ENCODE results near the gene ITGB1BP1. TPM values are rescaled to one million over a fixed set of nuclear protein-coding genes. Genes with fewer than 3 reads are reported as not detected.

ITGB1BP1 gene
- total and polyA plus RNA-seq, 9 of the 15 experiments (the other 6 are each of a cell fraction or from before 2014, with no cell fraction given) = 37.8 to 95.3 (median 50.4) TPM

DNA sequence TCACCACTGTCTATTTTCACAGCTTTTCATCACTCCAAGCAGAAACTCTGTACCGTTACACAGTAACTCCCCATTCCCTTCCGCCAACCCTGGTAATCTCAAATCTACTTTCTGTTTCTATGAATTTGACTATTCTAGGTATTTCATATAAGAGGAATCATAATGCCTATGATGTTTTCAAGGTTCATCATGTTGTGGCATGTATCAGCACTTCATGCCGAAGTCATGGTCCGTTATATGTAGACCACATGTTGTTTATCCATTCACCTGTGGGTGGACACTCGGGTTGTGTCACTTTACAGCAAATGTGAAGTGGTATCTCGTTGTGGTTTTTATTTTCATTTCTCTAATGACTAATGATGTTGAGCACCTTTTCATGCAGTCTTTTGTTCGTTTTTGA is 21.8 kb upstream of the ITGB1BP1 start (continued):
- TF ChIP-seq, protein P1, sequence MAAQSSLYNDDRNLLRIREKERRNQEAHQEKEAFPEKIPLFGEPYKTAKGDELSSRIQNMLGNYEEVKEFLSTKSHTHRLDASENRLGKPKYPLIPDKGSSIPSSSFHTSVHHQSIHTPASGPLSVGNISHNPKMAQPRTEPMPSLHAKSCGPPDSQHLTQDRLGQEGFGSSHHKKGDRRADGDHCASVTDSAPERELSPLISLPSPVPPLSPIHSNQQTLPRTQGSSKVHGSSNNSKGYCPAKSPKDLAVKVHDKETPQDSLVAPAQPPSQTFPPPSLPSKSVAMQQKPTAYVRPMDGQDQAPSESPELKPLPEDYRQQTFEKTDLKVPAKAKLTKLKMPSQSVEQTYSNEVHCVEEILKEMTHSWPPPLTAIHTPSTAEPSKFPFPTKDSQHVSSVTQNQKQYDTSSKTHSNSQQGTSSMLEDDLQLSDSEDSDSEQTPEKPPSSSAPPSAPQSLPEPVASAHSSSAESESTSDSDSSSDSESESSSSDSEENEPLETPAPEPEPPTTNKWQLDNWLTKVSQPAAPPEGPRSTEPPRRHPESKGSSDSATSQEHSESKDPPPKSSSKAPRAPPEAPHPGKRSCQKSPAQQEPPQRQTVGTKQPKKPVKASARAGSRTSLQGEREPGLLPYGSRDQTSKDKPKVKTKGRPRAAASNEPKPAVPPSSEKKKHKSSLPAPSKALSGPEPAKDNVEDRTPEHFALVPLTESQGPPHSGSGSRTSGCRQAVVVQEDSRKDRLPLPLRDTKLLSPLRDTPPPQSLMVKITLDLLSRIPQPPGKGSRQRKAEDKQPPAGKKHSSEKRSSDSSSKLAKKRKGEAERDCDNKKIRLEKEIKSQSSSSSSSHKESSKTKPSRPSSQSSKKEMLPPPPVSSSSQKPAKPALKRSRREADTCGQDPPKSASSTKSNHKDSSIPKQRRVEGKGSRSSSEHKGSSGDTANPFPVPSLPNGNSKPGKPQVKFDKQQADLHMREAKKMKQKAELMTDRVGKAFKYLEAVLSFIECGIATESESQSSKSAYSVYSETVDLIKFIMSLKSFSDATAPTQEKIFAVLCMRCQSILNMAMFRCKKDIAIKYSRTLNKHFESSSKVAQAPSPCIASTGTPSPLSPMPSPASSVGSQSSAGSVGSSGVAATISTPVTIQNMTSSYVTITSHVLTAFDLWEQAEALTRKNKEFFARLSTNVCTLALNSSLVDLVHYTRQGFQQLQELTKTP (IDR thresholded peaks at IDR 0.05; ENCODE audit: low read depth in 1 of 2, partially characterized antibody in 2 of 2) = no peak

DNA sequence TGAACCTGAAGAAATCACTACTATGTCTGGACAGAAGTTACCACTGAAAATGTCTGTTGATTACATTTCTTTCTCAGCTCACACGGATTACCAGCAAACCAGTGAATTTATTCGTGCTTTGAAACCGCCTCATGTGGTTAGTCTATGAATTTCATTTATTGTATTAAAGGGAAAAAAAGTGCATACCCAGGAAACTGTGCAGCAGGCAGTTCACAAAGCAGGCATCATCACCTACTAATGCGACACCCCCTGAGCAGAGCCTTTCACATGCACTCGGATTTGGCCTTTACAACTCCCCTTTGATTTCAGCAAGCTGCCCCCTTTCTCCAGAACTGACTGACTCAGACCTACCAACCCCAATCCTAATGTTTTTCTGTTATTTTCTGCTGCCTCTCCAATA is 20.2 kb upstream of the ITGB1BP1 start:
- DNase-seq (ENCODE audit: extremely low read depth in 1 of 4, low spot score in 3 of 4) (no peak), FAIRE-seq (no peak), ATAC-seq (no peak)
- Histone ChIP-seq H3K4me3 (no peak overlapping the region), H3K4me1 (replicated peaks in 1 of 2; ENCODE audit: control insufficient read depth in 2 of 2, insufficient read depth in 2 of 2, low read length in 2 of 2) (no peaks in the 10 kb centered on the region), H3K9ac (ENCODE audit: insufficient read depth in 1 of 2, low read depth in 2 of 2, low read length in 2 of 2) (no peak overlapping the region), H3K27me3 (ENCODE audit: control insufficient read depth in 2 of 2, insufficient read depth in 2 of 2, low read length in 2 of 2) (no peaks in the 10 kb centered on the region), H2AFZ (ENCODE audit: low read depth, low read length) (no peak overlapping the region), H4K20me1 (replicated peaks; ENCODE audit: control insufficient read depth, insufficient read depth, low read length) (no peaks in the 10 kb centered on the region), H3K9me3 (replicated peaks; ENCODE audit: control insufficient read depth, insufficient read depth, low read depth, low read length) (no peaks in the 10 kb centered on the region), H3K9me1 (ENCODE audit: control insufficient read depth, insufficient read depth, low read length) (no peaks in the 10 kb centered on the region), H3K4me2 (ENCODE audit: insufficient read depth, low read length) (no peak overlapping the region), H3K36me3 (ENCODE audit: control insufficient read depth, insufficient read depth, low read length) (peaks cover 79% of the 10 kb centered on the region), H3K79me2 (ENCODE audit: control insufficient read depth, insufficient read depth, low read length) (no peaks in the 10 kb centered on the region), H3K27ac (ENCODE audit: extremely low read depth, low read depth, low read length) (no peak overlapping the region)
- BruUV-seq (replicated peaks) = no TSS peak
- TF ChIP-seq PHTF2 (CRISPR knock-in tag; IDR thresholded peaks at IDR 0.05) (no peak), MAFF (IDR thresholded peaks at IDR 0.05; ENCODE audit: low read length) (no peak), SNRNP70 (optimal IDR thresholded peaks at IDR 0.05; ENCODE audit: low read depth, low read length) (no peak), MTF1 (CRISPR knock-in tag; IDR thresholded peaks at IDR 0.05; ENCODE audit: borderline replicate concordance) (no peak), ZZZ3 (IDR thresholded peaks at IDR 0.05) (no peak), ZNF311 (CRISPR knock-in tag; IDR thresholded peaks at IDR 0.05) (no peak), ZNF124 (CRISPR knock-in tag; IDR thresholded peaks at IDR 0.05) (no peak)
- TF ChIP-seq, protein P2, sequence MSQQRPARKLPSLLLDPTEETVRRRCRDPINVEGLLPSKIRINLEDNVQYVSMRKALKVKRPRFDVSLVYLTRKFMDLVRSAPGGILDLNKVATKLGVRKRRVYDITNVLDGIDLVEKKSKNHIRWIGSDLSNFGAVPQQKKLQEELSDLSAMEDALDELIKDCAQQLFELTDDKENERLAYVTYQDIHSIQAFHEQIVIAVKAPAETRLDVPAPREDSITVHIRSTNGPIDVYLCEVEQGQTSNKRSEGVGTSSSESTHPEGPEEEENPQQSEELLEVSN (IDR thresholded peaks at IDR 0.05; ENCODE audit: borderline replicate concordance in 1 of 2, extremely low read depth in 1 of 2, insufficient read depth in 1 of 2, insufficient read length in 1 of 2, low read depth in 1 of 2, low read length in 1 of 2, poor library complexity in 1 of 2, severe bottlenecking in 1 of 2) = no peak
- intact Hi-C loops (cut with micrococcal nuclease) (no loop called here), in situ Hi-C loops (cut with MboI) (no loop called here)
- WGBS (ENCODE audit: insufficient coverage, low coverage, missing lambda C conversion rate) = 82% methylated on average over 5 of the region's 5 CpGs
- CTCF ChIA-PET (ENCODE audit: low intra/inter-chr PET ratio) = no interaction called here
- POLR2A ChIA-PET = interaction anchor here (0.8 to 1.9 kb wide), 2 partner anchors 9 to 11 kb away, joined by 3 to 6 read pairs; no protein-coding TSS in a partner anchor
